ENCODE measurements around the gene MFAP4.

MFAP4 gene

GRCh38 chr17:19410875-19411620 lies 24.1 kb upstream of the MFAP4 start, which contains the start of gene RNF112:
Gene RNF112, plus strand, starts transcription at chr17:19411232. Its CDS starts 177 bp downstream, at chr17:19411409.
- peak; percentile 39 to 98 (median 84) for DNase-seq
- intact Hi-C loops (cut with DNase I) = no loop called here

DNA sequence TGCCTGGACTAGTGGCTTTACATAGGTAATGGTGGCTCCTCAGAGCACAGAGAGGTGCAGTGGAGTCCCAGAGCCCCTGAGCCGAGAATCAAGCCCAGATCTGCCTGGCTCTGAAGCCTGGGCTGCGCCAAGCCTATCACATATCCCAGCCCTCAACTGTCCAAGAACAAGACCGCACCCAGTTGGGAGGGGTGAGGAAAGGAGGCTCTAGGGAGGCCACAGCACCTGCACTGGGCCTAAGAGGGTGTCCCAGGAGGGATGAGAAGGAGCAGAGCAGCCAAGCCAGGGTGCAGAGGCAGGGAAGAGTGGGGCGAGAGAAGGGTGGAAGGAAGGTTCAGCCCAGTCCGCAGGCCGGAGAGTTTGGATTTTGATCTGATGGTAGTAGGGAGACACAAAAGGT lies 23.1 kb upstream of the MFAP4 start:
- peak in 1 of 10 donors; percentile 37 for DNase-seq
- intact Hi-C loops (cut with DNase I) = no loop called here

GRCh38 chr17:19409509-19409908 lies 22.5 kb upstream of the MFAP4 start:
- peak in 2 of 10 donors; percentile 72 to 82 for DNase-seq
- intact Hi-C loops (cut with DNase I) = no loop called here

DNA sequence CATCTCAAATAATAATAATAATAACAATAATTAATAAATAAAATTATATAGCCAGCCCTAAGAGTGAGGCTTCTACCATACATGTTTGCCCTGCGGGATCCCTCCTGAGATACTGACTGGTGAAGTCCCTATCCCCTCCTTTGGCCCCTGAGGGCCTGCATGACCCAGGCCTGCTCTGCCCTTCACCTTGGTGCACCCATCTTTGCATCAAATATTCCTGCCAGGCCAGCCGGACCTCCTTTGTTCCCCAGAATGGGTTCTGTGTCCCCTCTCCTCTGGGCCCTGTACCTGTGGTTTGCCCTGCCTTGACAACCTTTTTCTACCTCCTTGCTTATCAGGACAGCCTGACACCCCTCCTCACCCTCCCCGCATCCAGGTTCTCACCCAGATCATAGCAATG lies 22.1 kb upstream of the MFAP4 start:
- intact Hi-C loops (cut with DNase I) = no loop called here
- DNase-seq = no peak

GRCh38 chr17:19408346-19408710 lies 21.3 kb upstream of the MFAP4 start:
- intact Hi-C loops (cut with DNase I) = no loop called here
- DNase-seq = no peak

GRCh38 chr17:19407601-19408345 lies 20.8 kb upstream of the MFAP4 start:
- intact Hi-C loops (cut with DNase I) = no loop called here
- peak in 1 of 10 donors; percentile 31 for DNase-seq

GRCh38 chr17:19405114-19405513 lies 18.1 kb upstream of the MFAP4 start:
- peak in 1 of 10 donors; percentile 12 for DNase-seq
- intact Hi-C loops (cut with DNase I) = no loop called here

DNA sequence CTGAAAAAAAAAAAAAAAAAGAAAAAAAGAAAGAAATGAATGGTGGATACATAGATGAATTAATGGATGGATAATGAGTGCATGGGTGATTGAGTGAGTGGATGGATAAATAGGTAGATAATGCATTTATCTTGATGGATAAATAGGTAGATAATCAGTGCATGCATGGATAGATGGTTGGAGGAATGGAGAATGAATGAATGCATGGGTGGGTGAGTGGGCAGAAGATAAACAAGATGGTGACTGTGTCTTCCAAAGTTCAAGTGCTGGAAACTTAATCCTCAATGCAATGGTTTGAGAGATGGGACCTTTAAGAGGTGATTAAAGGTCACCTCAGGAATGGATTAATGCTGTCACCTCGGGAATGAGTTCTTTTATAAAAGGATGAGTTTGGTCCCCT lies 17.3 kb upstream of the MFAP4 start:
- intact Hi-C loops (cut with DNase I) = no loop called here
- no peak for DNase-seq

GRCh38 chr17:19403021-19403420 lies 16.0 kb upstream of the MFAP4 start:
- peak in 2 of 10 donors; percentile 45 to 53 for DNase-seq
- intact Hi-C loops (cut with DNase I) = no loop called here

DNA sequence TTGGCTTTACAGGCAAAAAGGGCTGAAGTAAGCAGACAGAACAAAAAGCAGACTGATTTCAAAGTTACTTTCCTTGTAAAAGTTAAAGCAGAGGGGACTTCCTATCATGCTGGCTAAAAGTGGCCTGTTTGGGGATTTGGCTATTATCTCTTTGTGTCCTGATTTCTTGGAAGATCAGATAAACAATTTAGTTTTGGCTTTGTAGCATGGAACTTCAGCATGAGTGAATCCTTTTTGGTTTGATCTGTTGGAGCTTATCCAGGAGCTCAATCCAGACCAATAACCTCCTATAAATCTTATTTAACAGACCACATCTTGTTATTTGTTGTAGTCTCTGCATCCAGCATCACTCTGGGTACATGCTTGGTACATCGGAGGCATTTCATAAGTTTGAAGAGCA lies 15.2 kb upstream of the MFAP4 start:
- no peak for DNase-seq
- intact Hi-C loops (cut with DNase I) = no loop called here

DNA sequence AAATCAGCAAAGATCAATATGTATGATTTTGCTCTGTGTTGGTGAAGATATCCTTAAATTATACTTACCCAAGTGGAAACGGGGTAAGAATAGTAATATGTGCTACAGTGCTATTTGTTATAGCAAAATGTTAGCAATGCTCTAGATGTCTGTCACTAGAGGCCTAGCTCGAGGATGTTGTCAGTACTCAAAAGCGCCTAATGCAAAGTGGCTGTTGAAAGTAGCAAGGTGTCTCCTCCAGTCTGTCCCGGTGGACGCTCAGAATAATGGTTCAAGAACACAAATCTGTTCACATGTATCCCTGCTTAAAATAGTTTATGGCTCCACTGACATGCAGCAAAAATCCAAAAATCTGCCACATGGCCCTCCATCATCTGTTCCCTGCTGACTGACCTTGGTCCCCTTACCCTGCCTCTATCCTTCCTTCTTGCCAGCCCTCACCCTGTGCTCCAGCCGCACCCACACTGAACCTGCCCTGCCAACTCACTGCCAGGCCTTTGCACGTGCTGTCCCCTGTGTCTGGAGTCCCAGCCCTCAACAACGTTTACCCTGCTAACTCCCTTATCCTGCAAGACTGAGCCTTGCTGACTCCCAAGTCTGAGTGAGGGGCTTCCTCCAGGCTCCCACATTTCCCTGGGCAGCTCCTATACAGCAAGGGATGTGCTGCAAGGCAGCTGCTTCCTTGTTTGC lies 14.5 kb upstream of the MFAP4 start:
- intact Hi-C loops (cut with DNase I) = no loop called here
- DNase-seq = peak in 2 of 10 donors; percentile 28 to 45

GRCh38 chr17:19399750-19400450 lies 12.9 kb upstream of the MFAP4 start:
- intact Hi-C loops (cut with DNase I) = no loop called here
- DNase-seq = peak in 2 of 10 donors; percentile 31 to 53

DNA sequence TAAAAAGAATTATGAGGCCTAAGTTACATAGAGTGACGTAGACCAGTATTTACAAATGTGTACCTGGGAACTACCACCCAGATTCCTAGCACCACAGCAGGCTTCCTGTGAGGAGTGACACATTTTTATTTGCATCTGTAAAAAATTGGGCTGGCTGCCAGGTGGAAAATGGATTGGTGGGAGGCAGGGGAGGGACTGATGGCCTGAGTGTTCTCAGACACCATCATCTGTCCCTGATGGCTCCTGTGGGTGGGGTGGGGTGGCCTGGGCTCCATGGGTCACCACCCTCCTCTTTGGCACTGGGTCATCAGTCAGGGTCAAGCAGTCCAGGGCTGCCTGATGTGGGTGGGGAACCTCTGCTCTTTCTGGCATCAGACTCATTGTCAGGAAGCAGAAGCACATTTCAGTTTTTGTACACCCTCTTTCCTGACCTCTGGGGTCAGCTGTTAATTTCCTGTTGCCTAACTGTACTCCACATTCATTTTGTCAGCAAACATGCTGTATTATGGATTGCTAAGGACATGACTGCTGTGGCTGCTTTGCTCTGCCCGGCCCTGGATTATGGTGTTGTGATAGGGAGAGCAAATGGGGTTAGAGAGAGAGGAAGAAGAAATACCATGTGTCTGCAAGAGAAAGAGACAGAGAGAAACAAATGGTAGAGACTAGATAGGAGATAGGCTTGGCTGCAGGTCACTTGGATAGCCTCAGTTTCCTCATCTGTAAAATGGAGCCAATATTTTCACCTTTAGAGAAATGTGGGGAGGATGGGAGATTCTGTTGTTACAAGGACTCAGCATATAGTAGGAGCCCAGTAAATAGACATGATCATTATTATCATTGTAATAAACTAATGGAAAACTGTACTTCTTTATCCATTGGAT lies 11.6 kb upstream of the MFAP4 start:
- intact Hi-C loops (cut with DNase I) = no loop called here
- DNase-seq = peak in 1 of 10 donors; percentile 32

DNA sequence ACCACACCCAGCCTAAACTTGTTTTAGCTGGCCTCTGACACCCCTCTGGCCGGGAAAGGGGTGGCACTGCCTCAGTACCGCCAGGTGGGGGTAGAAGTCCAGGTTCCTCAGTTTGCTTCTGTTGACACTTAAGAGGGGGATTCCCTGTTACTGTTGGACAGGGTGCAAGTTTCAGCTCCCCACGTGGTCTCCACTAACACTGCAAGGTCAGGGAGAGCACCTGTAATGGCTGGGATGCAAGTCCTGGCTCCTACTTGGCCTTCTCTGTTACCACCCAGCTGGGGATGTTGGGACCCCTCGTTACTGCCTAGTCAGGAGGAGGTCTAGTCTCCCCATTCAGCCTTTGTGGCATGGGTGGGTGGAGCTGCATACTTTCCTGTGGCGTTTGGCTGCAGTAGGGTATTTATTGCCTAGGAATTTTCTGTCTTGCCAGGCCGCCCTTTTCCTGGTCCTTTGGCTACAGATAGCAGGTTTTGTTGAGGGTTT lies 10.6 kb upstream of the MFAP4 start:
- intact Hi-C loops (cut with DNase I) = no loop called here
- peak in 2 of 10 donors; percentile 7 to 35 for DNase-seq

- DNase-seq = peak in 3 of 10 donors; percentile 31 to 39 (median 31)
- intact Hi-C loops (cut with DNase I) = no loop called here
Measured at GRCh38 chr17:19392303-19392702, 5.3 kb upstream of the MFAP4 start.

DNA sequence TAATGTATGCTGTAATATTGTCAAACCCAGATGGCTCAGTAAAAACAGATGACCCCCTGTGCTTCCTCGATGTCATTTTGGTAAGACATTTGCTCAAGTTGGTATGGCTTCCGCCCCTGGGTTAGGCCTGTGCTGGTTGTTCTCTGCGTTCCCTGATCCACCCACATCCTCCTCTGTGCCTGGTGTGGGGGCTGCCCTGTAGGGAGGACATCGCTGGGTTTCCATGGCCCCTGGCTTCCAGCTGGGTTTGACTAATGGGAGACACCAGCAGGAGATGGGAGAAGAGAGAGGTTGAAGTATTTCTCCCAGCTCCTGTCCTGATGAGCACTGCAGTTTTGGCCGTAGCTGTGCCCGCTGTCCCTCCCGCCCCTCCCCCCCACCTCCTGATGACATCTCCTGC lies 4.4 kb upstream of the MFAP4 start:
- intact Hi-C loops (cut with DNase I) = no loop called here
- peak in 2 of 10 donors; percentile 8 to 25 for DNase-seq

DNA sequence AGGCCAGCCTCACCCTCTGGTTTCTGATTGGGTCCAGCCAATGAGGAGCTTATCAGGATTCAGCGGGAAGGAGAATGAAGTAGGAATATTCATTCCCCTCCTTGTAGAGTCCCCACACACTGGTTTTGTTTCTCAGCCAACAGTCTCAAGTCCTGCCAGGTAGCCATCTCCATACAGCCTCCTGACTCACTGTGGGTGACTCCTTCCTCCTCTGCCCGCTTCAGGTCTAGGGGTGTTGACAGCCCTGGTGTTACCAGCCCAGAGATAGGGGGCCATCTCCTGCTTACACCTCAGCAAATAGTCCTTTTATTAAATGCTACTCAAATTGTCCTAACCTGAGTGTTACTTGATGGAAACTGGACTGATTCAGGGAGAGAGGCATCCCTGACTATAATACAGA lies 4.0 kb upstream of the MFAP4 start:
- intact Hi-C loops (cut with DNase I) = no loop called here
- peak in 1 of 10 donors; percentile 7 for DNase-seq

- intact Hi-C loops (cut with DNase I) = no loop called here
- DNase-seq = peak in 2 of 10 donors; percentile 24 to 55
Measured at GRCh38 chr17:19388791-19389785, 2.1 kb upstream of the MFAP4 start.
